ENCODE measurements around the gene SLC6A15.

The SLC6A15 gene

GRCh38 chr12:84816916-84817695 is 95.5 kb downstream of the SLC6A15 start:
- Histone ChIP-seq H3K36me3 (ENCODE audit: control insufficient read depth, insufficient read depth, low read length) (no peaks in the 10 kb centered on the region), H3K4me3 (ENCODE audit: low read depth, low read length) (no peak overlapping the region), H3K9ac (ENCODE audit: low read depth, low read length) (no peak overlapping the region), H3K4me1 (ENCODE audit: control insufficient read depth, insufficient read depth, low read length) (no peaks in the 10 kb centered on the region), H3K9me3 (ENCODE audit: control insufficient read depth, insufficient read depth, low read length) (no peaks in the 10 kb centered on the region), H3K27me3 (ENCODE audit: control insufficient read depth, insufficient read depth, low read length) (peaks cover 7% of the 10 kb centered on the region)

GRCh38 chr12:84814664-84815245 is 97.8 kb downstream of the SLC6A15 start:
- no peaks in the 10 kb centered on the region for H3K9me3 ChIP-seq (ENCODE audit: control insufficient read depth, insufficient read depth, low read length)
- no peak overlapping the region for H3K4me3 ChIP-seq (ENCODE audit: low read depth, low read length)
- H3K36me3 ChIP-seq (ENCODE audit: control insufficient read depth, insufficient read depth, low read length) = no peaks in the 10 kb centered on the region
- H3K9ac ChIP-seq (ENCODE audit: low read depth, low read length) = no peak overlapping the region
- no peaks in the 10 kb centered on the region for H3K4me1 ChIP-seq (ENCODE audit: control insufficient read depth, insufficient read depth, low read length)
- H3K27me3 ChIP-seq (ENCODE audit: control insufficient read depth, insufficient read depth, low read length) = peaks cover 14% of the 10 kb centered on the region

GRCh38 chr12:84813780-84814663 is 98.6 kb downstream of the SLC6A15 start:
- Histone ChIP-seq H3K4me1 (ENCODE audit: control insufficient read depth, insufficient read depth, low read length) (no peaks in the 10 kb centered on the region), H3K9me3 (ENCODE audit: control insufficient read depth, insufficient read depth, low read length) (no peaks in the 10 kb centered on the region), H3K36me3 (ENCODE audit: control insufficient read depth, insufficient read depth, low read length) (no peaks in the 10 kb centered on the region), H3K27me3 (ENCODE audit: control insufficient read depth, insufficient read depth, low read length) (peaks cover 22% of the 10 kb centered on the region), H3K9ac (ENCODE audit: low read depth, low read length) (no peak overlapping the region), H3K4me3 (ENCODE audit: low read depth, low read length) (no peak overlapping the region)

GRCh38 chr12:84811291-84811690 is 101.3 kb downstream of the SLC6A15 start:
- Histone ChIP-seq H3K36me3 (ENCODE audit: control insufficient read depth, insufficient read depth, low read length) (no peaks in the 10 kb centered on the region), H3K4me1 (ENCODE audit: control insufficient read depth, insufficient read depth, low read length) (no peaks in the 10 kb centered on the region), H3K9ac (ENCODE audit: low read depth, low read length) (no peak overlapping the region), H3K4me3 (ENCODE audit: low read depth, low read length) (no peak overlapping the region), H3K9me3 (ENCODE audit: control insufficient read depth, insufficient read depth, low read length) (no peaks in the 10 kb centered on the region), H3K27me3 (ENCODE audit: control insufficient read depth, insufficient read depth, low read length) (peaks cover 47% of the 10 kb centered on the region)

GRCh38 chr12:84810611-84811010 is 102.0 kb downstream of the SLC6A15 start:
- H3K4me1 ChIP-seq (ENCODE audit: control insufficient read depth, insufficient read depth, low read length) = no peaks in the 10 kb centered on the region
- peaks cover 54% of the 10 kb centered on the region for H3K27me3 ChIP-seq (ENCODE audit: control insufficient read depth, insufficient read depth, low read length)

More at GRCh38 chr12:84810611-84811010, 102.0 kb downstream of the SLC6A15 start:
- Histone ChIP-seq H3K4me3 (ENCODE audit: low read depth, low read length) (no peak overlapping the region), H3K9ac (ENCODE audit: low read depth, low read length) (no peak overlapping the region), H3K9me3 (ENCODE audit: control insufficient read depth, insufficient read depth, low read length) (no peaks in the 10 kb centered on the region), H3K36me3 (ENCODE audit: control insufficient read depth, insufficient read depth, low read length) (no peaks in the 10 kb centered on the region)

All from iPS-15b (cell line).